H9 (cell line): ENCODE data around the gene RALGPS2. TPM values are rescaled to one million over a fixed set of nuclear protein-coding genes. Genes with fewer than 3 reads are reported as not detected.

Source experiments
- DNase-seq: peaks from one replicate; pipeline ENCODE4 v3.0.0-alpha.2; 2017
- H2AFZ ChIP-seq: one replicate; pipeline ENCODE4 v1.6.1; 2013; ENCODE audit warnings: mild to moderate bottlenecking, low read length, control low read depth, moderate library complexity
- H2AK5ac ChIP-seq: 2 replicates; pipeline ENCODE4 v1.6.1; 2013; ENCODE audit warnings: low read length, control low read depth, mixed read lengths; ENCODE audit not compliant: insufficient read length
- H2BK120ac ChIP-seq: one replicate; pipeline ENCODE4 v1.6.1; 2013; ENCODE audit warnings: low read depth, mild to moderate bottlenecking, low read length, control low read depth, inconsistent platforms; ENCODE audit not compliant: poor library complexity, severe bottlenecking
- H2BK12ac ChIP-seq: 2 replicates; pipeline ENCODE4 v1.6.1; 2013; ENCODE audit warnings: low read length, control low read depth, mixed read lengths, low read depth; ENCODE audit not compliant: insufficient read length
- H2BK15ac ChIP-seq: 2 replicates; pipeline ENCODE4 v1.6.1; 2013; ENCODE audit warnings: low read depth, low read length, control low read depth
- H2BK20ac ChIP-seq: one replicate; pipeline ENCODE4 v1.6.1; 2013; ENCODE audit warnings: low read depth, mild to moderate bottlenecking, low read length, control low read depth, inconsistent platforms; ENCODE audit not compliant: poor library complexity, severe bottlenecking
- H2BK5ac ChIP-seq: 2 replicates; pipeline ENCODE4 v1.6.1; 2013; ENCODE audit warnings: low read length, control low read depth, mixed read lengths; ENCODE audit not compliant: insufficient read length
- H3K14ac ChIP-seq: 2 replicates; pipeline ENCODE4 v1.6.1; 2013; ENCODE audit warnings: low read length, control low read depth; ENCODE audit not compliant: insufficient read depth
- H3K18ac ChIP-seq: 2 replicates; pipeline ENCODE4 v1.6.1; 2013; ENCODE audit warnings: low read depth, mild to moderate bottlenecking, mixed read lengths, low read length, control low read depth; ENCODE audit not compliant: insufficient read length
- H3K23ac ChIP-seq: 2 replicates; pipeline ENCODE4 v1.6.1; 2013; ENCODE audit warnings: low read length, control low read depth, mixed read lengths, low read depth; ENCODE audit not compliant: insufficient read length
- H3K23me2 ChIP-seq: 2 replicates; pipeline ENCODE4 v1.6.1; 2013; ENCODE audit warnings: low read depth, mild to moderate bottlenecking, mixed read lengths, low read length, control low read depth; ENCODE audit not compliant: insufficient read length, poor library complexity, severe bottlenecking
- H3K27ac ChIP-seq: 2 replicates; pipeline ENCODE4 v1.5.1; 2013; ENCODE audit warnings: low read length, control low read depth, mixed read lengths, low read depth; ENCODE audit not compliant: insufficient read length
- H3K27me3 ChIP-seq: 2 replicates; pipeline ENCODE4 v1.6.1; 2013; ENCODE audit warnings: low read length, control low read depth, inconsistent platforms; ENCODE audit not compliant: insufficient read depth
- H3K4ac ChIP-seq: 2 replicates; pipeline ENCODE4 v1.6.1; 2013; ENCODE audit warnings: low read depth, mild to moderate bottlenecking, control low read depth, inconsistent platforms, low read length, moderate library complexity
- H3K4me1 ChIP-seq: 2 replicates; pipeline ENCODE4 v1.6.1; 2013; ENCODE audit warnings: low read length, control low read depth, inconsistent platforms; ENCODE audit not compliant: insufficient read depth
- H3K4me2 ChIP-seq: 2 replicates; pipeline ENCODE4 v1.6.1; 2013; ENCODE audit warnings: low read length, control low read depth, mixed read lengths; ENCODE audit not compliant: insufficient read length, insufficient read depth
- H3K56ac ChIP-seq: 2 replicates; pipeline ENCODE4 v1.6.1; 2013; ENCODE audit warnings: low read depth, mild to moderate bottlenecking, mixed read lengths, low read length, control low read depth; ENCODE audit not compliant: insufficient read length
- H3K79me1 ChIP-seq: 2 replicates; pipeline ENCODE4 v1.6.1; 2013; ENCODE audit warnings: low read depth, mild to moderate bottlenecking, moderate library complexity, low read length, control low read depth, inconsistent platforms; ENCODE audit not compliant: insufficient read depth, poor library complexity, severe bottlenecking
- H3K79me2 ChIP-seq: 2 replicates; pipeline ENCODE4 v1.6.1; 2013; ENCODE audit warnings: low read length, control low read depth, inconsistent platforms; ENCODE audit not compliant: insufficient read depth
- H3K9ac ChIP-seq: 2 replicates; pipeline ENCODE4 v1.6.1; 2013; ENCODE audit warnings: low read length, control low read depth, mixed read lengths; ENCODE audit not compliant: insufficient read length; ENCODE audit errors: extremely low read depth
- H3K9me3 ChIP-seq: one replicate; pipeline ENCODE4 v1.6.1; 2013; ENCODE audit warnings: low read depth, low read length, inconsistent platforms; ENCODE audit not compliant: control insufficient read depth
- H3T11ph ChIP-seq: one replicate; pipeline ENCODE4 v1.6.1; 2013; ENCODE audit warnings: mild to moderate bottlenecking, low read length, control low read depth, inconsistent platforms
- H4K20me1 ChIP-seq: one replicate; pipeline ENCODE4 v1.6.1; 2013; ENCODE audit not compliant: control insufficient read depth, insufficient read length, insufficient read depth
- H4K5ac ChIP-seq: 2 replicates; pipeline ENCODE4 v1.6.1; 2013; ENCODE audit warnings: low read depth, mild to moderate bottlenecking, mixed read lengths, low read length, control low read depth; ENCODE audit not compliant: insufficient read length
- H4K8ac ChIP-seq: replicated peaks from 2 replicates; pipeline ENCODE4 v1.6.1; 2013; ENCODE audit warnings: low read length, control low read depth, mixed read lengths, low read depth; ENCODE audit not compliant: insufficient read length
- H4K91ac ChIP-seq: 2 replicates; pipeline ENCODE4 v1.6.1; 2013; ENCODE audit warnings: low read depth, mild to moderate bottlenecking, moderate library complexity, mixed read lengths, low read length, control low read depth; ENCODE audit not compliant: insufficient read length
- H3K27ac Mint-ChIP-seq, 3 experiments: 2 replicates in 2 of 3; 3 replicates in 1 of 3; pipeline ENCODE4 v1.8.0; 2020 to 2021; ENCODE audit warnings: mixed read lengths in 3 of 3, mild to moderate bottlenecking in 1 of 3, moderate library complexity in 1 of 3
- H3K27me3 Mint-ChIP-seq: 2 replicates; pipeline ENCODE4 v1.8.0; 2021; ENCODE audit warnings: low read depth, mild to moderate bottlenecking, moderate library complexity, mixed read lengths
- H3K36me3 Mint-ChIP-seq, 3 experiments: 2 replicates in 2 of 3; 3 replicates in 1 of 3; pipeline ENCODE4 v1.8.0; 2020 to 2021; ENCODE audit warnings: low read depth in 3 of 3, mixed read lengths in 3 of 3; ENCODE audit not compliant: insufficient read depth in 1 of 3
- H3K4me1 Mint-ChIP-seq, 2 experiments: 2 replicates each; pipeline ENCODE4 v1.8.0; 2020; ENCODE audit warnings: mixed read lengths in 2 of 2
- H3K4me3 Mint-ChIP-seq, 2 experiments: 2 replicates in 1 of 2; 3 replicates in 1 of 2; pipeline ENCODE4 v1.8.0; 2020 to 2021; ENCODE audit warnings: mild to moderate bottlenecking in 2 of 2, mixed read lengths in 2 of 2, moderate library complexity in 1 of 2
- H3K9me3 Mint-ChIP-seq, 2 experiments: 2 replicates in 1 of 2; 3 replicates in 1 of 2; pipeline ENCODE4 v1.8.0; 2020; ENCODE audit warnings: mild to moderate bottlenecking in 2 of 2, mixed read lengths in 2 of 2, moderate library complexity in 1 of 2
- CTCF ChIP-seq: fragments of 200-600 bp; sonication (generic); conservative IDR thresholded peaks from 3 replicates; pipeline ENCODE4 v1.8.0; 2021; ENCODE audit warnings: antibody characterized with exemption, mild to moderate bottlenecking
- WGBS: extraction: QIAGEN DNeasy Blood & Tissue Kit; methylation state at CpG from one replicate; pipeline ENCODE4 v1.1.7; 2013; ENCODE audit warnings: missing lambda C conversion rate, low lambda C conversion rate, mixed read lengths; ENCODE audit not compliant: insufficient read length; ENCODE audit errors: extremely low coverage; 5-methylcytosine and 5-hydroxymethylcytosine counted together
- total RNA-seq: library from RNA; stranded (reverse); gene quantifications from 2 replicates; pipeline ENCODE4 v1.2.1, GENCODE V29; 2021

The RALGPS2 gene
- total RNA-seq, 1 experiment from 2014 or later, result 32.6 TPM

- Histone ChIP-seq H2AFZ (no peak overlapping the region), H3T11ph (no peak overlapping the region), H3K79me2 (no peaks in the 10 kb centered on the region), H2BK120ac (no peak overlapping the region), H2BK5ac (no peak overlapping the region), H4K91ac (no peak overlapping the region), H3K14ac (no peak overlapping the region), H4K20me1 (no peaks in the 10 kb centered on the region), H3K4me2 (no peak overlapping the region), H2BK15ac (no peak overlapping the region), H3K79me1 (no peaks in the 10 kb centered on the region), H3K23me2 (no peaks in the 10 kb centered on the region), H3K56ac (no peak overlapping the region), H4K8ac (no peak overlapping the region), H3K23ac (no peak overlapping the region), H3K18ac (no peak overlapping the region), H2AK5ac (no peak overlapping the region), H3K4ac (no peak overlapping the region), H3K9me3 (no peaks in the 10 kb centered on the region), H3K4me1 (no peaks in the 10 kb centered on the region; the same call in 1 of the 2 replicates), H3K9ac (no peak overlapping the region), H2BK12ac (no peak overlapping the region), H2BK20ac (no peak overlapping the region), H3K27me3 (no peaks in the 10 kb centered on the region), H4K5ac (no peak overlapping the region), H3K27ac (no peak overlapping the region)
- DNase-seq, result no peak
- peaks cover 5% of the 10 kb centered on the region; the same call in 1 of the 2 replicates for H3K27me3 Mint-ChIP-seq
- peak overlapping the region in 1 of 3 experiments; percentile 34; a peak in 2 of 7 replicates for H3K27ac Mint-ChIP-seq
- no peaks in the 10 kb centered on the region for H3K9me3 Mint-ChIP-seq
- H3K4me3 Mint-ChIP-seq, result no peak overlapping the region
- no peak for TF ChIP-seq CTCF
- peaks cover 28 to 31% of the 10 kb centered on the region in 2 experiments for H3K4me1 Mint-ChIP-seq
- H3K36me3 Mint-ChIP-seq, result no peaks in the 10 kb centered on the region
- no CpG with 5 or more reads among the region's 14 CpGs for WGBS
These were observed 216.8 kb downstream of the RALGPS2 start for GRCh38 chr1:178941849-178942248.
